IPS-11a (cell line): ENCODE results near the gene LITAF.
"Not testable (repeated sequence)": the region's sequence is repeated elsewhere in the genome, so short reads cannot be mapped to it uniquely, and the experiment has no call there.

ENCODE experiments used
- H3K4me3 ChIP-seq: one replicate; pipeline ENCODE4 v1.5.1; 2013; ENCODE audit warnings: low read depth, low read length, control low read depth

LITAF gene

DNA sequence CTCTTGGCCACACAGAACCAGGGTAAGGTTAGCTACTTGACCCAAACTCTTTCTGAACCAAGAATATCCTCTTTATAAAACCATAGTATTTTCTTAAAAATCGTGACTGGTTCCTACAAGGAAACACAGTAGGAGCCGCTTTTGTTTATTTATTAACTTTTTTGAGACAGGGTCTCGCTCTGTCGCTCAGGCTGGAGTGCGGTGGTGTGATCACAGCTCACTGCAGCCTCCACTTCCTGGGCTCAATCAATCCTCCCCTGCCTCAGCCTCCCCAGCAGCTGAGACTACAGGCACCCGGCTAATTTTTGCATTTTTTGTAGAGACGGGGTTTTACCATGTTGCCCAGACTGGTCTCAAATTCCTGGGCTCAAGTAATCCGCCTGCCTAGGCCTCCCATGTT lies 14.7 kb upstream of the LITAF start:
- no peak overlapping the region for H3K4me3 ChIP-seq

DNA sequence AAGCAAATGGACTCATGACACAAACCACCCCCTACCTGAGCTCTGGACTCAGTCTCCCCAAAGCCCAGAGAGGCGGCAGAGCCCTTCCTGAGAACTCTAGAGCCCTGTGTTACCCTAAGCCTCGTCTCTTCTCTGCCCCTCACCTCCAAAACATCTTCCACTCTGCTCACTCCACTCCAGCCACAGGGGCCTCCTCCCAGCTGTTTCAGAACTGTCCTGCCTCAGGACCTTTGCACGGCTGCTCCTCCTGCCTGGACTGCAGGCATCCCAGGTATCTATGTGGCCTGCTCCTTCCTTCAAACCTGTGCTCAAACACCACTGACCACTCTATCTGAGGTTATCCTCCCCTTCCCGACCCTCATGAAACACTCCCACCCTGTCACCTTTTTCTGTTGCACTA lies 12.9 kb upstream of the LITAF start:
- H3K4me3 ChIP-seq, result no peak overlapping the region

DNA sequence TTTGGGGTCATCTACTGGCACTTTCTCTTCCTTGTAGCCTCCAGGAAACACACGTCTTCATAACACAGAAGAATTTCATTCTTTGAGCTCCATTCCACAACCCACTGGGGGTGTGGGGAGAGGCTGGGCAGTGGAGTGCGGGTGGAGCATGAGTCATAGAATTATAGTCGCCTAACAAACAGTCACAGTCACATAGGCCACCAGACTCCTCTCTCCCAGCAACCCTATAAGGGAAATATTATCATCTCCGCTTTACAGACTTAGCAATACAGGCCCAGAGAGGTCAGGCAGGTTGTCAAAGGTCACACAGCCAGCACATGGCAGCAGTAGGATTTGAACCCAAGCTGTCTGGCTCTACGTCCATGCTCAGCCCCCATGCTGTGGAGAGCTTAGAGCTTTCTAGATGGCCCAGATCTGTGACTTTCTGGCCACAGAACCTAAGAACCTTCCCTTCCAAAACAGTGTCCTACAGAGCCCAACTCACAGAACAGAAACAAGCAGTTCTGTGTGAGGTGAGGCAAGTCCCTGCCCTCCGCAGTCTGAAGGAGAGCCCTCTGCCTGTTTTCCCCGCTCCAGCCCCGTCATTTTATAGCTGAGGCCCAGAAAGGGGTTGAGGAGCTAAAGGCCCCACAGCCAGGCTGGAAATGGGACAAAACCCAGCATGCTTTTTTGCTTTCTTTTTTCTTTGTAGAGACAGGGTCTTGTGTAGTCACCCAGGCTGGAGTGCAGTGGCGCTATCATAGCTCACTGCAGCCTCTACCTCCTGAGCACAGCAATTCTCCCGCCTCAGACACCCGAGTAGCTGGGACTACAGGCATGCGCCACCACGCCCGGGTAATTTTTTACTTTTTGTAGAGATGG lies 10.7 kb upstream of the LITAF start:
- no peak overlapping the region for H3K4me3 ChIP-seq

DNA sequence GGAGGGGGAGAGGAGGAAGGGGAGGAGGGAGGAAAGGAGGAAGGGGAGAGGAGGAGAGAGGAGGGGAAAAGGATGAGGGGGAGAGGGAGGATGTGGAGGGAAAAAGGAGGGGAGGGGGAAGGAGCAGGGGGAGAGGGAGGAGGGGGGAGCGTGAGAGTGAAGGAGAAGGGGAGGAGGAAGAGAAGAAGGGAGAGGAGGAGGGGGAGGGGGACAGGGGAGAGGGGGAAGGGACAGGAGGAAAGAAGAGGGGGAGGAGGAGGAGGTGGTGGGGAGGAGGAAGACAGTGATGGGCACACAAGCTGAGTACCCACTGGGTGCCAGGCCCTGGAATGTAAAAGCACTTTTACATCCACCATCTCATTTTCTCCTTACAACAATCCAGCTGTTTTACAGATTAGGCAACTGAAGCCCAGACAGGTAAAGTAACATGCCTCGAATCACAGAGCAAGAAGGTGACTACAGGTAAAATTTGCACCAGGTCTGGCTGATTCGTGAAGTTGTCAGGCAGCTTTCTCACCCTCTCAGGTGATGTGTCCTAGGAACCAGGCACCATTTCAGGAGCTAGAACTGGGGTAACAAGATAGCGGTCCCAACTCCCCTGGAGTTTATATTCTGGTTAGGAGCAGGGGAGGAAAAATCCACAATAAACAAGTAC lies 10.0 kb upstream of the LITAF start:
- no peak overlapping the region for H3K4me3 ChIP-seq

DNA sequence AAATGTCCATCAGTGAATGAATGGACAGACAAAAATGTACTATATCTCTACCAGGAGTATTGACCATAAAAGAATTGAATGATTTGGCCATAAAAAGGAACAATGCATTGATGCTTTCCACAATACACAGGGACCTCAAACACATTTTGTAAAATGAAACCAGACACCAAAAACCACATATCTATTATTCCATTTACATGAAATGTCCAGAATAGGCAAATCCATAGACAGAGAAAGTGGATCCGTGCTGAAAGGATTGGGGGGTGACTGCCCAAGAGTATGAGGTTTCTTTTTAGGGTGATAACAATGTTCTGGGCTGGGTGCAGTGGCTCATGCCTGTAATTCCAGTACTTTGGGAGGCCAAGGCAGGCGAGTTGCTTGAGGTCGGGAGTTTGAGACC lies 6.9 kb upstream of the LITAF start:
- no peak overlapping the region for H3K4me3 ChIP-seq

DNA sequence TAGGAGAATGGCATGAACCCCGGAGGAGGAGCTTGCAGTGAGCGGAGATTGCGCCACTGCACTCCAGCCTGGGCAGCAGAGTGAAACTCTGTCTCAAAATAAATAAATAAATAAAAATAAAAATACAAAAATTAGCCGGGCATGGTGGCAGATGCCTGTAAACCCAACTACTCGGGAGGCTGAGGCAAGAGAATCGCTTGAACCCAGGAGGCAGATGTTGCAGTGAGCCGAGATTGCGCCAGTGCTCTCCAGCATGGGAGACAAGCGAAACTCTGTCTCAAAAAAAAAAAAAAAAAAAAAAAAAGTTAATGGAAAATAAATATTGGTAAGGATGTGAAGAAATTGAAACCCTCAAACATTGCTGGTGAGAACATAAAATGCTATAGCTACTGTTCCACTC lies 6.4 kb upstream of the LITAF start:
- not testable (repeated sequence) for H3K4me3 ChIP-seq

DNA sequence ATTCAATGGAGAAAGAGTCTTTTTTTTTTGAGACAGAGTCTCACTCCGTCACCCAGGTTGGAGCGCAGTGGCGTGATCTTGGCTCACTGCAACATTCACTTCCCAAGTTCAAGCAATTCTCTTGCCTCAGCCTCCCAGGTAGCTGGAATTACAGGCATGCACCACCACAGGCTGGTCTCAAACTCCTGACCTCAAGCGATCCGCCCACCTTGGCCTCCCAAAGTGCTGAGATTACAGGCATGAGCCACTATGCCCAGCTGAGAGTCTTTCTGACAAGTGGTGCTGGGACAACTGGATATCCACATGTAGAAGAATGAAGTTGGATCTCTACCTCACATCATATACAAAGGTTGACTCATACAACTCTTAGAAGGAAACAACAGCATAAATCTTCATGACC lies 4.9 kb upstream of the LITAF start:
- H3K4me3 ChIP-seq, result not testable (repeated sequence)

DNA sequence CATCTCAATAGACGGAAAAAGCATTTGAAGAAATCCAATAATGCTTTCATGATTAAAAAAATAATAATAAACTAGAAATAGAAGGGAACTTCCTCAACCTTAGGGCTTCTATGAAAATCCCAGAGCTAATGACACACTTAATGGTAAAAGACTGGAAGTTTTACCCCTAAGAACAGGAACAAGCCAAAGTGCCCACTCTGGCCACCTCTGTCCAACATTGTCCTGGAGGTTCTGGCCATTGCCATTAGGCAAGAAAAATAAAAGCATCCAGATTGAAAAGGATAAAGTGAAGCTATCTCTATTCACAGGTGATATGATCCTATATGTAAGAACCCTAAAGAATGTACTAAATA lies 2.5 kb upstream of the LITAF start:
- H3K4me3 ChIP-seq, result no peak overlapping the region

DNA sequence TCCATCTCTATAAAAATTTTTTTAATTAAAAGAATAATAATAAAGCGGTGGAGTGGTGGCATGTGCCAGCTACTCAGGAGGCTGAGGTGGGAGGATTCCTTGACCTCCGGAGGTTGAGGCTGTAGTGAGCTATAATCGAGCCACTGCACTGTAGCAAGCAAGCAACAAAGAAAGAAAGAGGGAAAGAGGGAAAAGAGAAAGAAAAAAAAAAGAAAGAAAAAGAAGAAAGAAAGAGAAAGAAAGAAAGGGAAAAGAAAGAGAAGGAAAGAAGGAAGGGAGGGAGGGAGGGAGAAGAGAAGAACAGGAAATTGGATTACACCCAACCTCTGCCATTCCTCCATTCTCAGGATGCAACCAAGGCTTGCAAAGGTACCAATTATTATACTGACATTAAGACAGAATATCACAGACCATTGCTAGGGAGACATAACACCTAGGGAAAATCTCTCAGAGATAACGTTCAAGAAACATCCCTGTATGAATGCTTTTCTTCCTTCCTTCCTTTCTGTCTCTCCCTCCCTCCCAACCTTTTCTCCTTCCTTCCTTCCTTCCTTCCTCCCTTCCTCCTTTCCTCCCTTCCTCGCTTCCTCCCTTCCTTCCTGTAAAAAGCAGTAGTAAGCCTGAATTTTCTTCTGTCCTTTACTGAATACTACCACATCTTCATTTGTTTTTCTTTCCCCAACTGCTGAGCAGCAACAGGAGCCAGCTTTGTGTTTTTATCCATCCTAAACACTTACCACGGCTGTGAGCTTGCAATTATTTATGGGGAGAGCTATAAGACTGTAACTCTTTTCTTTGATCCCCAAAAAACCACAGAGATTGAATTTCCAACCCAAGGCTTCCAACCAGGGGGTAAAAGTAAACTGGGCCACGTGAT lies 1.8 kb upstream of the LITAF start:
- no peak overlapping the region for H3K4me3 ChIP-seq

DNA sequence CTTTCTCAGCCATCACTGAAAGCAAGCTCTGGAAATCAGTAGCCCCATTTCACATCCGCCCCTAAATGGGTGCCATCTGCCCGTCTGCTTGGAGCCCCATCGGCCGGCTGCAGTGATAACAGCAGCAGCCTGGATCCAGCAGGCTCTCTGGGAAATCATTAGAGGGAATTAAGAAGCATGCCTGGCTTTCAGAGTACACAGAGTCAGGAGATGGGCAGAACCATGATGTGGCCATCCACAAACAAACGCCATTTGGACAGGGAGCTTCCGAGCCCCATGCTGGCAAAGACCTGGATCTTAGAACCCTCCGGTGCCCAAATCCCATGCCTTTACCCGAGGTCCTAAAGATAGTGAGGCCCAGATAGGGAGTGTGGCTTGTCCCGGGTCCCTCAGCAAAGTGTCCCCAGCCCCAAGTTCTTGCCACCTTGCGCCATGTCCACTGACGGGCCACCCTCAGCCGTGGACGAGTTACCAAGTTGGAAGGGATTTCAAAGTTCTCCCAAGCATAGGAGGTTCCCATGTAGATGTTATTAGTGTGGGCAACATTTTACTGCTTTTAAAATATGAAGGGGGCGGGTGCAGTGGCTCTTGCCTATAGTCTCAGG lies 1.0 kb upstream of the LITAF start:
- H3K4me3 ChIP-seq, result peak overlapping the region; percentile 54

DNA sequence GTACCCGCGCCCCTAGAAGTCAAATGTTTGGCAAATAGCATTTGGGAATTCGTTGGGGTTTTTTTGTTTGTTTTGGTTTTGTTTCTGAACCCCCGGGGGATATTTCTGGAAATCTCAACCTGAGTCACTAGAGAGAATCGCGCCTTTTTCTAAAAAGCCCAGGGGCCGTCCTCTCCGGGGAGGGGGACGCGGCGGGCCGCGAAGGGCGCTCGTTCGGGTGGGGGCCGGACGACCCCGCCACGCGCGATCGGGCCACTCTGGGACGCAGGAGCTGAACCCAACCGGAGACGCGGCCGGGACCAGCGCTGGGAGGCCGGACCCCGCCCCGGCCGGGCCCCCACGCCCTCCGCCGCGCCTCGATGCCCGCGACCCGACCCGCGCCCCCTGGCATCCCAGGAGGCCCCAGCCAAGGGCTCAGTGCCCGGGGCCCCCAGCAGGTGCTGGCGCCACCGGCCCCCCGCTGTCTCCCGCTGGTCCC lies 302 bp downstream of the LITAF start:
- H3K4me3 ChIP-seq, result peak overlapping the region; percentile 60

DNA sequence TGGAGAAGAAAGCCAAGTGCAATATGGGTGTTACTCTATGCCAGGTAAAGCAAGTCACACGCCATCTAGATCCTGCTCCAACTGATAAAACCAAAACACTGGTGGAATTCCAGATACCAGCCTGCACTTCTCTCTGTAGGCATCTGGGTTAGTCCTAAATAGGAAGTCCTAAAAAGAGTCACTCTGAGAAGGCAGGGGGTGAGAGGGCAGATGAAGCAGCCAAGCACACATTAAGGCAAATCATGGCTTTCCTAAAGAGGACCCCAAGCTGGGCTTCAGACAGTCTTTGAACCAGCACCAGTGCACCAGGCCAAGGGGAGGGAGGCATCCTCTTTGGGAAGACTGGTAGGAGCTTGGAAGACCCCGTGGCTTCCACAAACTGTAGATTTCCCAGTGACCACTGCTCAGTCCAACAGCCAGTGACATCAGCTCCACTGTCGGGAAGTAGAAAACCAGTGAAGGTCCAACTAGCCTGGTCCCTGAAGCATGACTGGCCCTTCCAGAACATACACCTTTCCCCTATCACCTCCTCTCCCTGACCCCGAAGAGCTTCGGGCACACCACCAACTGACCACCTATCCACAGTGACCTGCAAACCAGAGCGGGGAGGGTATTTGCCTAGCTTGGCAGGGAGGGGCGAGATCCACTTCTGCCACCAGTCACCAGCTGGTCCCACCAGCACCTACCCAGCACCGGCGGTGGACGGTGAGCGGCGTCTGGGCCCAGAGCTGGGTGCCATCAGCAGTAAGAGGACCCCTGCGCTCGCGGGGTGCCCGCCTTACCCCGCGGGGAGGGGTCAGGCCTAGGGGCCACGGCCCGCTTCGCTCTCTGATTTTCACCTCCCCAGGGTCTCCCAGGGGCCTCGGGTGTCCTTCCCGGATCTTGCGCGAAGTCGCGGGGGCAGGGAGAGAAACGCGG lies 1.0 kb downstream of the LITAF start:
- peak overlapping the region; percentile 60 for H3K4me3 ChIP-seq

DNA sequence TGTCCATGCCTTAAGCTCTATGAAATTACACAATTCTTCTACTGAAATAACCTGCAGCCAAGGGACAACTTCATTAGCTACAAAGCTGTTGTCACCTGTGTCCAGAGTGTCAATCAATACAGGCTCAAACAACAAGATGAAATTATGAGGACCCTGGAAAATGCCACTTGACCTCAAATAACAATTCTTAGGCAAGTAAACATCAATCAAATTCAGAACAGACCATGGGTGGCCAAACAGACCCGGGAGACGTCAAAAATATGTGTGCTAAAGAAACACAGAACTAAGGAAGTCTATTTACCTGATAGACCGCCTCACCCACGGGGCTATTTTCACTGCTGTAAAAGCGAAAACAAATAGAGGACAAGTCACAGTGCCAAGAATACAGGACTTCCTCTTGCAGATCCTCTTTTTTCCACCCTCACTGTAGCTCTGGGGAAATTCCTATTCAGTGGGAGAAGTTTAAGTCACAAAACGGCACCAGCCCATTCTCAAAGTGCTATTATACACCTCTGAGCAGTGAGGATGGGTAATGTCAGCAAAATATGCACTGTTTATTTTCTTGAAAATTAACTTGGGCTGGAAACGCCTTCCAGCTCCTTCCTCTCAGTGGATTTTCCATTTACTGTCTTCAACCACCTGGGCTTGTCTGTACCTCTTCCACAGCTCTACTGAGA lies 2.7 kb downstream of the LITAF start:
- no peak overlapping the region for H3K4me3 ChIP-seq

DNA sequence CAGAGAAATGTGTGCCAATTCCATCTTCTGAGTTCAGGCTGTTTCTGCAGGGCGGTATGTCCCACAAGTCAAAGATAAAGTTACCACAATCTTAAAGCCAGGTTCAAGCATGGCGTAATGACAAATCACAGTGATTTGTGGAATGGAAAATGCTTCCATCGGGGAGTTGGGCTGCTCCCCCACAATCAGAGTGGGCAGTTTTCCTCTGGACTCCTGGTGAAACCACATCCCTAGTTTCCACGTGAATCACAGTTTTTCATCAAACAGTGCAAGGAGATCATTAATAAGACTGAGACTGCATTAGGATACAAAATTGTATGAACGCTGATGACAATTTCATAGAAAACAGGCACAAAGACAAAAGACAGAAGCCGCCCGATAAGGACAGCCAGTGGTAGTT lies 3.6 kb downstream of the LITAF start:
- H3K4me3 ChIP-seq, result no peak overlapping the region

DNA sequence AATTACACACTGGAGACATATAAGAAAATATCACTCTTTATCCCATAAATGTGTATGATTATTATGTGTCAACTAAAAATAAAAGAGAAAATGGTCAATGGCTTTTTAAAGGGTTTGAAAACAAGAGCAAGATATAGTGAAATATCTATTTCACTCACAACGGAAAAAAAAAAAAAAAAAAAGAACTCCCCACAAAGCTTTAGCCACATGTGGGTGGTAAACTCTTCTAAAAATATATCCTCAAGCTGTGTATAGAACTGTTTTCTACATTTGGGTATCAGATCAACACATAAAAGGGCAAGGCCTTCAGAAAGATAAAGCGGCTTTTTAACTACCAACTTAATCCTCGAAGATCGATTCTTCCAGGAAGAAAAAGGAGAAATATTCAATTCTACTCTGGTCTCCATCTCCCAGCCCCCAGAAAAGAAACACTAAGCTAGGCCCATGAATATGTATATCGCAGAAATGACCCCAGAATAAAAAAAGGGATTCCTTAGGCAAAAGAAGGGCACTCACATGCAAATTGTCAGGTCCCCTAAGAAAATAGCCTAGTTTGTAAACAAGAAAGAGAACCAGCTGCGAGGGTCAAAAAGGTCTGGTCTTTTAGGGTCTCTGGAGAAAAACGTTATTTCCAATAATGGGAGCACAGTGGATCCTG lies 4.4 kb downstream of the LITAF start:
- H3K4me3 ChIP-seq, result no peak overlapping the region

DNA sequence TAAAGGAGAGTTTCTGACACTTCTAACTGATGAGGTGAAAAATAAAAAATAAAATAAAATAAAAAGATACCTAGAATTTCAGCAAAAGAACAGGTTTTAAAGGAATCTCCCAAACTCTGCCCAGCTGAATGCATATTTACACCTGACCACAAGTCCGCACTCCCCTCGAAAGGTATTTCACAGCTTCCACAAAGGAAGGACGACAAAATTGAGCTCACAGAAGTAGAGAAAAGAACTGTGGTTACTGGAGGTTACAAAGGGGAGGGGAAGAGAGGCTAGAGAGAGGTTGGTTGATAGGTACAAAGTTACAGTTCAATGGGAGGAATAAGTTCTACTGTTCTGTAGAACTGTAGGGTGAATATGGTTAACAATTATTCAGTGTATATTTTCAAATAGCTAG lies 5.0 kb downstream of the LITAF start:
- no peak overlapping the region for H3K4me3 ChIP-seq

DNA sequence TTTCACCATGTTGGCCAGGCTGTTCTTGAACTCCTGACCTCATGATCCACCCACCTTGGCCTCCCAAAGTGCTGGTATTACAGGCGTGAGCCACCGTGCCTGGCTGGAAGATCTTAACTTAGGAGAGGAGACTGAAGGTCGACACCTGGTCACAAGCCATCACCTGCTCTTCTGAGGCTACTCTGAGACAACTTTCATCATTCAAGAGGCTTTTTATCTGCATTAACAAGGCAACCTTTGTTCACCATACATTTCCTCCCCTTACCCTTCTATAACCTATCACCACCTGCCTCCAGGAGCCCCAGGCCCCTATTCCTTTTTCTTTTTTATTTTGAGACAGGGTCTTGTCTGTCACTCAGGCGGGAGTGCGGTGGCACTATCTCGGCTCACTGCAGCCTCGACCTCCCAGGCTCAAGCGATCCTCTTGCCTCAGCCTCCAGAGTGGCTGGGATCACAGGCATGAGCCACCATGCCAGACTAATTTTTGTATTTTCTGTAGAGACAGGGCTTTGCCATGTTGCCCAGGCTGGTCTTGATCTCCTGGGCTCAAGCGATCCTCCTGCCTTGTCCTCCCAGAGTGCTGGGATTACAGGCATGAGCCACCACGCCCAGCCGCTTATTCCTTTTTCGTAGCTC lies 6.2 kb downstream of the LITAF start:
- H3K4me3 ChIP-seq, result no peak overlapping the region

DNA sequence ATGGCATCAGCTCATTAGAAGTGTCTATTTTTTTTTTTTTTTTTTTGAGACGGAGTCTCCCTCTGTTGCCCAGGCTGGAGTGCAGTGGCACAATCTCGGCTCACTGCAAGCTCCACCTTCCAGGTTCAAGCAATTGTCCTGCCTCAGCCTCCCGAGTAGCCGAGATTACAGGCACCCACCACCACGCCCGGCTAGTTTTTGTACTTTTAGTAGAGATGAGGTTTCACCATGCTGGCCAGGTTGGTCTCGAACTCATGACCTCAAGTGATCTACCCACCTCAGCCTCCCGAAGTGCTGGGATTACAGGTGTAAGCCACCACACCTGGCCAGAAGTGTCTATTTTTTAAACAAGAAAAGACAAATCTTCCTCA lies 9.4 kb downstream of the LITAF start:
- H3K4me3 ChIP-seq, result not testable (repeated sequence)
